Measurements from ENCODE around the gene TLR4. TPM values are rescaled to one million over a fixed set of nuclear protein-coding genes. Genes with fewer than 3 reads are reported as not detected.

Gene TLR4
- total and polyA plus RNA-seq, 7 donors: 1.5 to 8.3 (median 4.8) TPM

DNA sequence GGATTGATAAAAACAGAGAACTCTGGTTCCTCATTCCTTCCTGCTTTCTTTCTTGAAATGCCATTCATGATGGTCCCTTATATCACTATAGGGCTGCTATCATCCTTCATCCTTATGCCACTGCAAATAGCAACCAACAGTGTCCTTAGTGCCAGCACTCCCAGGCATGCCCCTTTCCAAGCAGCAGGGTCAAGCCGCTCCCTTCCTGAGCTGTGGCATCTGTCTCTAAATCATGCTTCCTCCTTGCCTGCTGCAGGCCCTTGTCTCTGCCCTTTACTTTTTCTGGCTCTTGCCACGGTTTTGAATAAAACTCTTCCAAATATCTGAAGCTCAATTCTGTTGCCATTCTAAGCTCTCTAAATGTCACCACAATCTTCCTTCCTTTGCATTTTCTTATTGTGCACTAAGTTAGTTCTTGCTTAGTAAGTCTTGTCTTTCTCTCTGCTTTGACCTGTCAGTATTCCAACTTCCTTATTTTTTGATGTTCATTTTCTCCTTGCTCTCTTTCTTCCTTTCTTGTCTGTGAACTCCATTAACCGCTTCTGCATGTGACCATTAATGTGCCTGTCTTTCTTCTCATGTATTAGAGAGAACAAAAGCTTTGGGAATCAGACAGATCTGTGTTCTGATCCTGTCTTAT is 19.9 kb downstream of the TLR4 start:
- Histone ChIP-seq H3K9me3 (no peaks in the 10 kb centered on the region), H3K27me3 (ENCODE audit: insufficient read depth in 3 of 3, low read length in 2 of 3) (no peaks in the 10 kb centered on the region), H3K36me3 (ENCODE audit: insufficient read depth in 1 of 2, low read depth in 1 of 2) (no peaks in the 10 kb centered on the region), H3K4me3 (no peak overlapping the region), H3K27ac (no peak overlapping the region), H3K4me1 (peaks cover 3% of the 10 kb centered on the region)
- ATAC-seq (no peak), DNase-seq (no peak)
- 45 to 50% (median 48%) methylated on average over 3 of the region's 3 CpGs for WGBS, 3 donors
- no peak for TF ChIP-seq CTCF (IDR thresholded peaks at IDR 0.05)
- intact Hi-C loops (cut with DNase I): loop anchor here in 1 of 2 donors (5.0 kb wide), 1 partner anchor 53 kb away; no protein-coding TSS in a partner anchor

GRCh38 chr9:117725426-117725887 is 21.3 kb downstream of the TLR4 start:
- Histone ChIP-seq H3K4me1 (peaks cover under 1% of the 10 kb centered on the region), H3K36me3 (ENCODE audit: insufficient read depth in 1 of 2, low read depth in 1 of 2) (no peaks in the 10 kb centered on the region), H3K27me3 (ENCODE audit: insufficient read depth in 3 of 3, low read length in 2 of 3) (no peaks in the 10 kb centered on the region), H3K4me3 (no peak overlapping the region), H3K9me3 (no peaks in the 10 kb centered on the region), H3K27ac (no peak overlapping the region)
- intact Hi-C loops (cut with DNase I): no loop called here
- DNase-seq: no peak
- ATAC-seq: peak in 3 of 4 donors; percentile 36 to 75 (median 49)
- no peak for TF ChIP-seq CTCF (IDR thresholded peaks at IDR 0.05)
- 31 to 63% (median 54%) methylated on average over 2 of the region's 2 CpGs for whole genome bisulfite sequencing, 3 donors

- H3K27me3 ChIP-seq (ENCODE audit: insufficient read depth in 3 of 3, low read length in 2 of 3): no peaks in the 10 kb centered on the region
- no peaks in the 10 kb centered on the region for H3K4me1 ChIP-seq
- no peak overlapping the region for H3K27ac ChIP-seq
- intact Hi-C loops (cut with DNase I): no loop called here
- no peaks in the 10 kb centered on the region for H3K36me3 ChIP-seq (ENCODE audit: insufficient read depth in 1 of 2, low read depth in 1 of 2)
- H3K9me3 ChIP-seq: no peaks in the 10 kb centered on the region
- DNase-seq (no peak), ATAC-seq (peak in 2 of 4 donors; percentile 37 to 64)
- no peak overlapping the region for H3K4me3 ChIP-seq
- WGBS, 3 donors: 40 to 60% (median 48%) methylated on average over 2 of the region's 2 CpGs
- TF ChIP-seq CTCF (IDR thresholded peaks at IDR 0.05): no peak
These were observed 25.2 kb downstream of the TLR4 start for GRCh38 chr9:117729375-117729774.

GRCh38 chr9:117732494-117732893 is 28.3 kb downstream of the TLR4 start:
- Histone ChIP-seq H3K4me1 (no peaks in the 10 kb centered on the region), H3K36me3 (ENCODE audit: insufficient read depth in 1 of 2, low read depth in 1 of 2) (no peaks in the 10 kb centered on the region), H3K9me3 (no peaks in the 10 kb centered on the region), H3K27me3 (ENCODE audit: insufficient read depth in 3 of 3, low read length in 2 of 3) (no peaks in the 10 kb centered on the region), H3K4me3 (no peak overlapping the region), H3K27ac (no peak overlapping the region)
- WGBS, 3 donors: 70 to 79% (median 77%) methylated on average over 6 of the region's 6 CpGs
- no peak for ATAC-seq
- intact Hi-C loops (cut with DNase I): no loop called here
- no peak for TF ChIP-seq CTCF (IDR thresholded peaks at IDR 0.05)
- DNase-seq: no peak

DNA sequence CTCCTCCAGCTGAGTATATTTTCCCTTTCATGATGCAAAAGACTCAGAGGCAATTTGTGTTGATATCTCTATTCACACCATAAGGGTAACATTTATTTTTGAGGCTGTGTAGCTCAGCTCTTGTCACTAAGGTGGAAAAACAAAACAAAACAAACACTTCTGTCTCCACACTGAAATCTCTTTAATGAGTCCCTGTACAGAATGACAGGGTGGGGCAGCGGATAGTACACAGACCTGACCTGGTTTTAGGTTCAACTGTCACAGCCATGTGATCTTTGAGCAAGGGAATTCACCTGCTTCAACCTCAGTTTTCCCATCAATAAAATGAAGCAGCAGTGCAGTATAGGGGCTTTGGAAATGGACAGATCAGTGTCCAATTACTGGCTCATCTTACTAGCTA is 29.3 kb downstream of the TLR4 start:
- Histone ChIP-seq H3K27ac (no peak overlapping the region), H3K9me3 (no peaks in the 10 kb centered on the region), H3K27me3 (ENCODE audit: insufficient read depth in 3 of 3, low read length in 2 of 3) (no peaks in the 10 kb centered on the region), H3K36me3 (ENCODE audit: insufficient read depth in 1 of 2, low read depth in 1 of 2) (no peaks in the 10 kb centered on the region), H3K4me1 (no peaks in the 10 kb centered on the region), H3K4me3 (no peak overlapping the region)
- no peak for TF ChIP-seq CTCF (IDR thresholded peaks at IDR 0.05)
- DNase-seq (no peak), ATAC-seq (no peak)
- WGBS, 3 donors: 60 to 83% (median 74%) methylated on average over 1 of the region's 1 CpG
- intact Hi-C loops (cut with DNase I): no loop called here

Data from psoas muscle (tissue), 8 donors.